Measurements from ENCODE around the gene SRRM4. TPM values are rescaled to one million over a fixed set of nuclear protein-coding genes. Genes with fewer than 3 reads are reported as not detected.

The SRRM4 gene
- total RNA-seq, 1 experiment from 2014 or later: 0.02 TPM

- H3K4me2 ChIP-seq (ENCODE audit: low read length): no peak overlapping the region
- no peaks in the 10 kb centered on the region for H4K20me1 ChIP-seq (ENCODE audit: insufficient read depth)
- intact Hi-C loops (cut with micrococcal nuclease): no loop called here
- CTCF ChIA-PET: no interaction called here
- no peak overlapping the region for H3K27ac ChIP-seq (ENCODE audit: low read depth, low read length)
- POLR2A ChIA-PET: no interaction called here
- BruUV-seq (replicated peaks): no TSS peak
- H2AFZ ChIP-seq (ENCODE audit: low read depth, low read length, poor library complexity, severe bottlenecking): no peak overlapping the region
- no peak overlapping the region for H3K9ac ChIP-seq (ENCODE audit: low read length)
- RAD21 ChIA-PET (ENCODE audit: low non-redundant PET in 1 of 2, low total read pairs in 2 of 2, uncharacterized antibody in 2 of 2, unreplicated experiment in 2 of 2): no interaction called here
- peaks cover 10% of the 10 kb centered on the region for H3K27me3 ChIP-seq (ENCODE audit: insufficient read depth, low read length)
- H3K79me2 ChIP-seq (ENCODE audit: insufficient read depth, low read length): no peaks in the 10 kb centered on the region
- no peaks in the 10 kb centered on the region for H3K4me1 ChIP-seq (ENCODE audit: control insufficient read depth in 1 of 2, insufficient read depth in 2 of 2, low read length in 2 of 2)
- ATAC-seq (no peak), DNase-seq (ENCODE audit: low read depth, low spot score) (no peak)
- H3K36me3 ChIP-seq (ENCODE audit: control insufficient read depth in 1 of 2, insufficient read depth in 2 of 2, low read length in 2 of 2): no peaks in the 10 kb centered on the region
- H3K9me3 ChIP-seq (ENCODE audit: control insufficient read depth in 1 of 2, insufficient read depth in 1 of 2, low read depth in 1 of 2, low read length in 2 of 2): no peaks in the 10 kb centered on the region
- H3K4me3 ChIP-seq (replicated peaks in 1 of 2; ENCODE audit: low read depth in 1 of 2, low read length in 2 of 2): no peak overlapping the region
- TF ChIP-seq JUND (IDR thresholded peaks at IDR 0.05) (no peak), FOSL1 (IDR thresholded peaks at IDR 0.05; ENCODE audit: low read depth) (no peak), MAX (IDR thresholded peaks at IDR 0.05) (no peak), SIN3A (IDR thresholded peaks at IDR 0.05; ENCODE audit: low read depth) (no peak), CEBPB (IDR thresholded peaks at IDR 0.05; ENCODE audit: low read depth) (no peak)
- no peaks in the 10 kb centered on the region for H3K9me2 ChIP-seq (ENCODE audit: insufficient read depth)
These were observed 16.4 kb upstream of the SRRM4 start for GRCh38 chr12:118964988-118965387.

- intact Hi-C loops (cut with micrococcal nuclease): loop anchor here (10.0 kb wide), 1 partner anchor 574 kb away; no protein-coding TSS in a partner anchor
These were observed 10.5 kb upstream of the SRRM4 start for GRCh38 chr12:118970856-118971255.

More at GRCh38 chr12:118970856-118971255, 10.5 kb upstream of the SRRM4 start:
- H4K20me1 ChIP-seq (ENCODE audit: insufficient read depth): no peaks in the 10 kb centered on the region
- CTCF ChIA-PET: no interaction called here
- H3K4me2 ChIP-seq (ENCODE audit: low read length): no peak overlapping the region
- DNase-seq (ENCODE audit: low read depth, low spot score) (no peak), ATAC-seq (no peak)
- no peaks in the 10 kb centered on the region for H3K4me1 ChIP-seq (ENCODE audit: control insufficient read depth in 1 of 2, insufficient read depth in 2 of 2, low read length in 2 of 2)
- no peaks in the 10 kb centered on the region for H3K27me3 ChIP-seq (ENCODE audit: insufficient read depth, low read length)
- no TSS peak for BruUV-seq (replicated peaks)
- RAD21 ChIA-PET (ENCODE audit: low non-redundant PET in 1 of 2, low total read pairs in 2 of 2, uncharacterized antibody in 2 of 2, unreplicated experiment in 2 of 2): no interaction called here
- H3K27ac ChIP-seq (ENCODE audit: low read depth, low read length): no peak overlapping the region
- no peak overlapping the region for H2AFZ ChIP-seq (ENCODE audit: low read depth, low read length, poor library complexity, severe bottlenecking)
- no peaks in the 10 kb centered on the region for H3K79me2 ChIP-seq (ENCODE audit: insufficient read depth, low read length)
- TF ChIP-seq YY1 (IDR thresholded peaks at IDR 0.05; ENCODE audit: extremely low read depth, insufficient replicate concordance, low read depth, low read length) (no peak), EZH2 (IDR thresholded peaks at IDR 0.05) (no peak), ZFX (IDR thresholded peaks at IDR 0.05) (no peak), FOSL1 (IDR thresholded peaks at IDR 0.05; ENCODE audit: low read depth) (no peak), CBX3 (IDR thresholded peaks at IDR 0.05; ENCODE audit: low read depth) (no peak), ZBTB33 (IDR thresholded peaks at IDR 0.05; ENCODE audit: extremely low read depth, insufficient replicate concordance, low read length) (no peak), MAX (IDR thresholded peaks at IDR 0.05) (no peak), JUND (IDR thresholded peaks at IDR 0.05) (no peak), RAD21 (IDR thresholded peaks at IDR 0.05; ENCODE audit: low read depth) (no peak), SIN3A (IDR thresholded peaks at IDR 0.05; ENCODE audit: low read depth) (no peak)
- H3K9me3 ChIP-seq (ENCODE audit: control insufficient read depth in 1 of 2, insufficient read depth in 1 of 2, low read depth in 1 of 2, low read length in 2 of 2): no peaks in the 10 kb centered on the region
- H3K4me3 ChIP-seq (replicated peaks in 1 of 2; ENCODE audit: low read depth in 1 of 2, low read length in 2 of 2): no peak overlapping the region
- no peak overlapping the region for H3K9ac ChIP-seq (ENCODE audit: low read length)
- no peaks in the 10 kb centered on the region for H3K9me2 ChIP-seq (ENCODE audit: insufficient read depth)
- H3K36me3 ChIP-seq (ENCODE audit: control insufficient read depth in 1 of 2, insufficient read depth in 2 of 2, low read length in 2 of 2): no peaks in the 10 kb centered on the region
- POLR2A ChIA-PET: no interaction called here

All from HCT116 (cell line).